ENCODE measurements around the gene MCOLN3. TPM values are rescaled to one million over a fixed set of nuclear protein-coding genes. Genes with fewer than 3 reads are reported as not detected.
A peak's percentile ranks its signal among the peaks of the same experiment; 100 is the strongest.

The MCOLN3 gene
- total and polyA plus RNA-seq, 3 experiments from 2014 or later = 0.29 to 0.50 (median 0.47) TPM

GRCh38 chr1:85047472-85048295, 616 bp downstream of the MCOLN3 start:
- no peaks in the 10 kb centered on the region for H3K9me3 Mint-ChIP-seq
- H3K4me3 Mint-ChIP-seq = peak overlapping the region; percentile 24 to 75 (median 66)
- POLR2A ChIA-PET = interaction anchor here (0.5 to 1.4 kb wide), 3 partner anchors 21 to 212 kb away, joined by 3 to 4 read pairs (median 3); partner anchors contain the start of gene C1orf52
- Histone ChIP-seq H3K27ac (ENCODE audit: low read depth, low read length) (no peak overlapping the region), H3K27me3 (ENCODE audit: insufficient read depth, low read length, poor library complexity, severe bottlenecking) (peaks cover 21% of the 10 kb centered on the region), H3K9me3 (ENCODE audit: low read length) (no peaks in the 10 kb centered on the region), H3K36me3 (ENCODE audit: insufficient read depth, low read length) (no peaks in the 10 kb centered on the region), H3K4me1 (ENCODE audit: insufficient read depth, low read length) (peaks cover 32% of the 10 kb centered on the region), H3K4me3 (ENCODE audit: low read length) (no peak overlapping the region)
- no peak overlapping the region for H3K27ac Mint-ChIP-seq
- DNase-seq = peak in 1 of 5 donors; percentile 6
- H3K4me1 Mint-ChIP-seq = peaks cover 19 to 38% (median 34%) of the 10 kb centered on the region in 3 donors
- peaks cover 0 to 1% (median 0%) of the 10 kb centered on the region in 3 donors for H3K36me3 Mint-ChIP-seq
- H3K27me3 Mint-ChIP-seq = peaks cover 28 to 52% of the 10 kb centered on the region in 2 donors
- CTCF ChIA-PET = interaction anchor here (1.2 to 3.5 kb wide), 3 partner anchors 18 to 103 kb away, joined by 3 to 18 read pairs (median 4); no protein-coding TSS in a partner anchor

DNA sequence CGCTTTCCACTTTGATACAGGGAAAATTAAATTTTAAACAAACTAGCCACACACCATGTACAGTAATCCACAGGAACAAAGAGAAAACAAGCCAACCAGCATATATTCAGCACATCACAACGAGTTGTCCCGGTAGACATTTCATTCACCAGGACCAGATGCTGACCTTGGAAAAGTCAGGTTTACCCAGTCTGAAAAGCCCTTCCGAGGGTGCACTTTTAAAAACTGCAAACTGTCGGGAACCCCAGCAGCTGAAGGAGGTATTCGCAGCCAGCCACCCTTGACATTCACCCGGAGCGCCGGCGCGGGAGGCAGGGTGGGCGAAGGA, 1.2 kb downstream of the MCOLN3 start:
- H3K4me1 Mint-ChIP-seq = peaks cover 19 to 38% (median 34%) of the 10 kb centered on the region in 3 donors
- CTCF ChIA-PET = interaction anchor here (3.5 kb wide), 1 partner anchor 102 kb away, joined by 18 read pairs; no protein-coding TSS in a partner anchor
- POLR2A ChIA-PET = interaction anchor here (0.5 to 0.6 kb wide), 2 partner anchors 21 to 211 kb away, joined by 3 to 4 read pairs; no protein-coding TSS in a partner anchor

DNA sequence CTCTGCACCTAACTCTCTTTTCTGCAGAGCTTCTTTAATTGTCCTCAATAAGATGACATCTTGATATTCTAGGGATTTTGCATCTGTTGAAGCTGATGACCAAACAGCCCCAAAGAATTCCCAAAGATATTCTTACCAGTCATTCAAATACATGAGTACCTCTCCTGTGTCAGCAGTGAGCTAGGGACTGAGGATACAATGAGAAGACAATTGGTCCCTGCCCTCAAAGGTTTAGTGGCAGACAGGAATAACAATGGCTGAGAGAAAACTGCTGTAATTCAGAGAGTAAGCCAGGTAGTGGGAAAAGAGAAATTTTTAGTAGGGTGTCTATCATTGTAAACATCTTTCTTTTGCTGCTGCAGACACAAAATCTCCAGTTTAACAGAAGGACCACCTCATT, 5.9 kb downstream of the MCOLN3 start:
- Mint-ChIP-seq H3K36me3 (no peaks in the 10 kb centered on the region), H3K4me1 (peaks cover 4 to 6% (median 5%) of the 10 kb centered on the region in 3 donors), H3K27me3 (peaks cover 21 to 26% of the 10 kb centered on the region in 2 donors), H3K27ac (no peak overlapping the region), H3K4me3 (no peak overlapping the region), H3K9me3 (no peaks in the 10 kb centered on the region)
- POLR2A ChIA-PET = no interaction called here
- H3K36me3 ChIP-seq (ENCODE audit: insufficient read depth, low read length) = no peaks in the 10 kb centered on the region
- peaks cover 4% of the 10 kb centered on the region for H3K4me1 ChIP-seq (ENCODE audit: insufficient read depth, low read length)
- H3K9me3 ChIP-seq (ENCODE audit: low read length) = no peaks in the 10 kb centered on the region
- no peak overlapping the region for H3K4me3 ChIP-seq (ENCODE audit: low read length)
- peaks cover 5% of the 10 kb centered on the region for H3K27me3 ChIP-seq (ENCODE audit: insufficient read depth, low read length, poor library complexity, severe bottlenecking)
- DNase-seq = no peak
- no peak overlapping the region for H3K27ac ChIP-seq (ENCODE audit: low read depth, low read length)
- CTCF ChIA-PET = interaction anchor here (1.5 kb wide), 1 partner anchor 98 kb away, joined by 6 read pairs; no protein-coding TSS in a partner anchor

More for the DNA sequence above, 1.2 kb downstream of the MCOLN3 start:
- no peak for DNase-seq
- Mint-ChIP-seq H3K9me3 (no peaks in the 10 kb centered on the region), H3K36me3 (peaks cover 0 to 1% (median 0%) of the 10 kb centered on the region in 3 donors), H3K27me3 (peaks cover 32 to 52% of the 10 kb centered on the region in 2 donors), H3K4me3 (peak overlapping the region; percentile 24 to 75 (median 66)), H3K27ac (no peak overlapping the region)
- Histone ChIP-seq H3K4me1 (ENCODE audit: insufficient read depth, low read length) (peaks cover 32% of the 10 kb centered on the region), H3K9me3 (ENCODE audit: low read length) (no peaks in the 10 kb centered on the region), H3K36me3 (ENCODE audit: insufficient read depth, low read length) (no peaks in the 10 kb centered on the region), H3K27me3 (ENCODE audit: insufficient read depth, low read length, poor library complexity, severe bottlenecking) (peaks cover 21% of the 10 kb centered on the region), H3K27ac (ENCODE audit: low read depth, low read length) (no peak overlapping the region), H3K4me3 (ENCODE audit: low read length) (no peak overlapping the region)

DNA sequence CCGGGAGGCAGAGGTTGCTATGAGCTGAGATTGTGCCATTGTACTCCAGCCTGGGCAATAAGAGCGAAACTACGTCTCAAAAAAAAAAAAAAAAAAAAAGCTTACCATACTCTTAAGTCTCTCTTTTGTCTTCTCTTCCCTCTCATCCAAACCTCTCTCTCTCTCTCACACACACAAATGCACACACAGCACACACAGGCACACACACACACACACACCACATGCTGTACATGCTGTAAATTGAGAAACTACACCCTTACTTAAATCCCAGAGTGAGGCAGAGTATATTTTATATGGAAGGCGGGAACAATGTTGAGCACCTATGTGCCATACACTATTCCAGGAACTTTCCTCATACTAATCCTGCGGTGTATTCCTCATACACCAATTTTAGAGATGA, 6.5 kb downstream of the MCOLN3 start:
- H3K27me3 Mint-ChIP-seq = peaks cover 15 to 20% of the 10 kb centered on the region in 2 donors
- ChIA-PET CTCF (interaction anchor here (1.5 kb wide), 1 partner anchor 97 kb away, joined by 6 read pairs; no protein-coding TSS in a partner anchor), POLR2A (no interaction called here)
- Histone ChIP-seq H3K36me3 (ENCODE audit: insufficient read depth, low read length) (no peaks in the 10 kb centered on the region), H3K4me1 (ENCODE audit: insufficient read depth, low read length) (no peaks in the 10 kb centered on the region), H3K27ac (ENCODE audit: low read depth, low read length) (no peak overlapping the region), H3K4me3 (ENCODE audit: low read length) (no peak overlapping the region), H3K27me3 (ENCODE audit: insufficient read depth, low read length, poor library complexity, severe bottlenecking) (no peaks in the 10 kb centered on the region), H3K9me3 (ENCODE audit: low read length) (no peaks in the 10 kb centered on the region)
- H3K27ac Mint-ChIP-seq = no peak overlapping the region
- no peaks in the 10 kb centered on the region for H3K36me3 Mint-ChIP-seq
- peaks cover 0 to under 1% (median 0%) of the 10 kb centered on the region in 3 donors for H3K4me1 Mint-ChIP-seq
- DNase-seq = no peak
- no peaks in the 10 kb centered on the region for H3K9me3 Mint-ChIP-seq
- no peak overlapping the region for H3K4me3 Mint-ChIP-seq

GRCh38 chr1:85033221-85033620, 15.1 kb downstream of the MCOLN3 start:
- Mint-ChIP-seq H3K4me1 (no peaks in the 10 kb centered on the region), H3K9me3 (no peaks in the 10 kb centered on the region), H3K36me3 (peaks cover 0 to 2% (median 0%) of the 10 kb centered on the region in 3 donors), H3K4me3 (no peak overlapping the region), H3K27me3 (peaks cover 0 to 5% of the 10 kb centered on the region in 2 donors), H3K27ac (no peak overlapping the region)
- ChIA-PET POLR2A (no interaction called here), CTCF (interaction anchor here (1.0 to 1.4 kb wide), 2 partner anchors 85 to 88 kb away, joined by 4 to 6 read pairs; no protein-coding TSS in a partner anchor)
- Histone ChIP-seq H3K4me3 (ENCODE audit: low read length) (no peak overlapping the region), H3K27ac (ENCODE audit: low read depth, low read length) (no peak overlapping the region), H3K4me1 (ENCODE audit: insufficient read depth, low read length) (no peaks in the 10 kb centered on the region), H3K36me3 (ENCODE audit: insufficient read depth, low read length) (no peaks in the 10 kb centered on the region), H3K27me3 (ENCODE audit: insufficient read depth, low read length, poor library complexity, severe bottlenecking) (no peaks in the 10 kb centered on the region), H3K9me3 (ENCODE audit: low read length) (no peaks in the 10 kb centered on the region)
- DNase-seq = no peak

DNA sequence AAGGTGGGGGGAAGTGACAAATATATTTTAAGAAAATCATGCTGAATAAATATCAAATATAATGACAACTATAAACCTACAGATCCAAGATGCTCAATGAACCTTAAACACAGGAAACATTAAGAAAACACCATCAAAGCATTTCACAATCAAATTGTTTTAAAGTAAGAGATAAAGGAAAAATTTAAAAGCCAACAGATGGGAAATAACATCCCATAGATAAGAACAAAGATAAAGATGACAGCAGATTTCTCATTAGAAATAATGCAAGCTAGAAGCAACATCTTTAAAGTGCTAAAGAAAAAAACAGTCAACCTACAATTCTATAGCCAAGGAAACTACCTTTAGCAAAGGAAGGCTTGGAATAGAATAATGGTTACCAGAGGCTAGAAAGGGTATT, 17.8 kb downstream of the MCOLN3 start:
- peaks cover 8% of the 10 kb centered on the region for H3K4me1 ChIP-seq (ENCODE audit: insufficient read depth, low read length)
- H3K4me3 Mint-ChIP-seq = no peak overlapping the region
- DNase-seq = no peak
- H3K27ac Mint-ChIP-seq = no peak overlapping the region
- no peaks in the 10 kb centered on the region for H3K36me3 Mint-ChIP-seq
- H3K9me3 Mint-ChIP-seq = no peaks in the 10 kb centered on the region
- H3K4me3 ChIP-seq (ENCODE audit: low read length) = no peak overlapping the region
- no peak overlapping the region for H3K27ac ChIP-seq (ENCODE audit: low read depth, low read length)
- H3K9me3 ChIP-seq (ENCODE audit: low read length) = no peaks in the 10 kb centered on the region
- ChIA-PET POLR2A (no interaction called here), CTCF (interaction anchor here (1.1 to 3.3 kb wide), 3 partner anchors 86 to 229 kb away, joined by 3 to 25 read pairs (median 4); partner anchors contain the start of gene C1orf52)
- H3K36me3 ChIP-seq (ENCODE audit: insufficient read depth, low read length) = no peaks in the 10 kb centered on the region
- H3K4me1 Mint-ChIP-seq = peaks cover 10 to 18% (median 14%) of the 10 kb centered on the region in 3 donors
- peaks cover 0 to 2% of the 10 kb centered on the region in 2 donors for H3K27me3 Mint-ChIP-seq
- H3K27me3 ChIP-seq (ENCODE audit: insufficient read depth, low read length, poor library complexity, severe bottlenecking) = no peaks in the 10 kb centered on the region

DNA sequence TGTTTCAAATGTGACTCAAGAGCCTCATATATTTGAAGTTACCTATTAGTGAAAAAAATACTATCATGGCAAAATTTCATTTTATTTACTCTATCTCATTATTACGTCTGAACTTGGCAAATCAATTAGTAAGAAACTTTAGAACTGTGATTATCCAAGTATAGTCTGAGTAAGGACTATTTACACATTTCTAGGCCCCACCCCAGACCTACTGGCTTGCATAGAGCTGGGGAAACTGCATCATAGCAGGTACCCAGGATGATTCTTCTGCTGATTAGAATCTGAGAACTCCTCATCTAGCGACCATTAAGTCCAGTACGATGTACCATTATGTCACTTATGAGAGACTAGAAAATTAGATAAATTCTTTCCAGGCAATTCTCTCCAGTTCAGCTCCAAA, 20.1 kb downstream of the MCOLN3 start:
- DNase-seq = no peak
- Mint-ChIP-seq H3K27ac (peak overlapping the region in 7 of 8 donors; percentile 17 to 96 (median 92)), H3K9me3 (no peaks in the 10 kb centered on the region), H3K27me3 (no peaks in the 10 kb centered on the region), H3K4me1 (peaks cover 10 to 18% (median 14%) of the 10 kb centered on the region in 3 donors), H3K36me3 (no peaks in the 10 kb centered on the region), H3K4me3 (peak overlapping the region in 1 of 7 donors; percentile 93)
- no peaks in the 10 kb centered on the region for H3K27me3 ChIP-seq (ENCODE audit: insufficient read depth, low read length, poor library complexity, severe bottlenecking)
- H3K36me3 ChIP-seq (ENCODE audit: insufficient read depth, low read length) = no peaks in the 10 kb centered on the region
- ChIA-PET CTCF (interaction anchor here (0.6 to 10.6 kb wide), 27 partner anchors 9 to 339 kb away, joined by 3 to 256 read pairs (median 4); partner anchors contain the start of genes C1orf52, MCOLN2 and MCOLN3), POLR2A (interaction anchor here (0.8 to 2.1 kb wide), 3 partner anchors 8 to 84 kb away, joined by 3 to 37 read pairs (median 3); no protein-coding TSS in a partner anchor)
- no peaks in the 10 kb centered on the region for H3K9me3 ChIP-seq (ENCODE audit: low read length)
- H3K27ac ChIP-seq (ENCODE audit: low read depth, low read length) = no peak overlapping the region
- H3K4me3 ChIP-seq (ENCODE audit: low read length) = no peak overlapping the region
- peaks cover 8% of the 10 kb centered on the region for H3K4me1 ChIP-seq (ENCODE audit: insufficient read depth, low read length)
